Measurements from ENCODE around the gene MBOAT2.
"Not testable (repeated sequence)": the region's sequence is repeated elsewhere in the genome, so short reads cannot be mapped to it uniquely, and the experiment has no call there.

GRCh38 chr2:9043491-9043890 is 40.0 kb upstream of the MBOAT2 start:
- TF ChIP-seq, protein P1, sequence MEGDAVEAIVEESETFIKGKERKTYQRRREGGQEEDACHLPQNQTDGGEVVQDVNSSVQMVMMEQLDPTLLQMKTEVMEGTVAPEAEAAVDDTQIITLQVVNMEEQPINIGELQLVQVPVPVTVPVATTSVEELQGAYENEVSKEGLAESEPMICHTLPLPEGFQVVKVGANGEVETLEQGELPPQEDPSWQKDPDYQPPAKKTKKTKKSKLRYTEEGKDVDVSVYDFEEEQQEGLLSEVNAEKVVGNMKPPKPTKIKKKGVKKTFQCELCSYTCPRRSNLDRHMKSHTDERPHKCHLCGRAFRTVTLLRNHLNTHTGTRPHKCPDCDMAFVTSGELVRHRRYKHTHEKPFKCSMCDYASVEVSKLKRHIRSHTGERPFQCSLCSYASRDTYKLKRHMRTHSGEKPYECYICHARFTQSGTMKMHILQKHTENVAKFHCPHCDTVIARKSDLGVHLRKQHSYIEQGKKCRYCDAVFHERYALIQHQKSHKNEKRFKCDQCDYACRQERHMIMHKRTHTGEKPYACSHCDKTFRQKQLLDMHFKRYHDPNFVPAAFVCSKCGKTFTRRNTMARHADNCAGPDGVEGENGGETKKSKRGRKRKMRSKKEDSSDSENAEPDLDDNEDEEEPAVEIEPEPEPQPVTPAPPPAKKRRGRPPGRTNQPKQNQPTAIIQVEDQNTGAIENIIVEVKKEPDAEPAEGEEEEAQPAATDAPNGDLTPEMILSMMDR (IDR thresholded peaks at IDR 0.05 in 2 of 3, conservative IDR thresholded peaks at IDR 0.05 in 1 of 3; ENCODE audit: borderline replicate concordance in 1 of 3, insufficient read depth in 1 of 3, low read depth in 2 of 3, low read length in 2 of 3) = not testable (repeated sequence)
- TF ChIP-seq RAD21 (IDR thresholded peaks at IDR 0.05; ENCODE audit: low read depth); YY1 (IDR thresholded peaks at IDR 0.05; ENCODE audit: extremely low read depth, insufficient replicate concordance, low read depth, low read length); ZBTB33 (IDR thresholded peaks at IDR 0.05; ENCODE audit: extremely low read depth, insufficient replicate concordance, low read length); EZH2 (IDR thresholded peaks at IDR 0.05); REST (IDR thresholded peaks at IDR 0.05; ENCODE audit: low read depth); POLR2A (IDR thresholded peaks at IDR 0.05; ENCODE audit: borderline replicate concordance, extremely low read depth, insufficient read depth, insufficient read length): not testable (repeated sequence)

Data from HCT116 (cell line).